Caco-2 (cell line): Measurements from ENCODE around the gene WIPF1. TPM values are rescaled to one million over a fixed set of nuclear protein-coding genes. Genes with fewer than 3 reads are reported as not detected.

Experiments
- BruUV-seq: library from RNA; stranded (reverse); fragments of 400-500 nt; replicated peaks from 2 replicates; lab custom pipeline; 2021; lab: Mats Ljungman, UMichigan
- CTCF ChIA-PET: fragments of 300-600 bp; sonication (Branson Sonifier 250); formaldehyde crosslinking; loops from one replicate; lab custom pipeline; 2022; ENCODE audit warnings: antibody characterized with exemption; lab: Charles Lee
- POLR2A ChIA-PET: fragments of 300-600 bp; sonication (Branson Sonifier 250); formaldehyde crosslinking; loops from one replicate; lab custom pipeline; 2022; ENCODE audit warnings: antibody characterized with exemption; lab: Charles Lee
- DNase-seq, 2 experiments: peaks; one replicate each; pipeline versions ENCODE4 v3.0.0 to v3.0.0-alpha.2; 2020 to 2022
- H3K27me3 ChIP-seq: replicated peaks from 2 replicates; pipeline ENCODE4 v1.6.0; 2011; ENCODE audit warnings: low read length; ENCODE audit not compliant: control insufficient read depth, insufficient read depth
- H3K36me3 ChIP-seq: 2 replicates; pipeline ENCODE4 v1.5.1; 2011; ENCODE audit warnings: low read length; ENCODE audit not compliant: control insufficient read depth, insufficient read depth
- H3K4me1 ChIP-seq: fragments of 250-450 bp; sonication (Bioruptor Pico); 2 replicates; pipeline ENCODE4 v1.5.1; 2020; ENCODE audit warnings: mild to moderate bottlenecking
- H3K4me3 ChIP-seq: 2 replicates; pipeline ENCODE4 v1.5.1; 2011; ENCODE audit warnings: low read depth, mild to moderate bottlenecking, control low read depth, low read length
- H3K9me3 ChIP-seq: fragments of 250-450 bp; sonication (Bioruptor Pico); 2 replicates; pipeline ENCODE4 v1.5.1; 2020; ENCODE audit warnings: mild to moderate bottlenecking, moderate library complexity
- H3K27ac Mint-ChIP-seq: one replicate; pipeline ENCODE4 v1.8.0; 2022; ENCODE audit warnings: mixed read lengths; ENCODE audit not compliant: unreplicated experiment
- H3K27me3 Mint-ChIP-seq: one replicate; pipeline ENCODE4 v1.8.0; 2022; ENCODE audit warnings: mixed read lengths; ENCODE audit not compliant: insufficient read depth, unreplicated experiment
- H3K36me3 Mint-ChIP-seq: one replicate; pipeline ENCODE4 v1.8.0; 2022; ENCODE audit warnings: mild to moderate bottlenecking, mixed read lengths; ENCODE audit not compliant: insufficient read depth, unreplicated experiment
- H3K4me1 Mint-ChIP-seq: one replicate; pipeline ENCODE4 v1.8.0; 2022; ENCODE audit warnings: low read depth, mixed read lengths; ENCODE audit not compliant: unreplicated experiment
- H3K4me3 Mint-ChIP-seq: one replicate; pipeline ENCODE4 v1.8.0; 2022; ENCODE audit warnings: mild to moderate bottlenecking, moderate library complexity, mixed read lengths; ENCODE audit not compliant: unreplicated experiment
- H3K9me3 Mint-ChIP-seq: one replicate; pipeline ENCODE4 v1.8.0; 2022; ENCODE audit warnings: mixed read lengths; ENCODE audit not compliant: unreplicated experiment
- CTCF ChIP-seq, 2 experiments: fragments of 200-600 bp in 1 of 2; IDR thresholded peaks; 1 replicate in 1 of 2; 2 replicates in 1 of 2; pipeline versions ENCODE4 v1.5.1 to v1.8.0; 2011 to 2022; ENCODE audit warnings: antibody characterized with exemption in 1 of 2, control low read depth in 1 of 2, inconsistent platforms in 1 of 2, low read depth in 1 of 2, low read length in 1 of 2, mild to moderate bottlenecking in 1 of 2, moderate library complexity in 1 of 2; ENCODE audit not compliant: insufficient read depth in 1 of 2, severe bottlenecking in 1 of 2, unreplicated experiment in 1 of 2
- intact Hi-C: fragments of 100-400 bp; cut with micrococcal nuclease; formaldehyde crosslinking; loops from one replicate; pipeline ENCODE4 v1.10.0; 2022; ENCODE audit not compliant: unreplicated experiment
- total RNA-seq: library from RNA; stranded (reverse); gene quantifications from 2 replicates; pipeline ENCODE4 v1.2.3, GENCODE V29; 2022

Gene WIPF1
- total RNA-seq, 1 experiment from 2014 or later: 5.1 TPM

GRCh38 chr2:174511580-174512260 lies 85.9 kb downstream of the WIPF1 start:
- Histone ChIP-seq H3K9me3 (peaks cover 49% of the 10 kb centered on the region), H3K4me1 (no peaks in the 10 kb centered on the region), H3K27me3 (no peaks in the 10 kb centered on the region), H3K36me3 (no peaks in the 10 kb centered on the region), H3K4me3 (no peak overlapping the region)
- no peak for TF ChIP-seq CTCF (IDR thresholded peaks at IDR 0.05; ENCODE audit: insufficient read depth in 1 of 2, low read depth in 1 of 2, low read length in 1 of 2, severe bottlenecking in 1 of 2, unreplicated experiment in 1 of 2)
- Mint-ChIP-seq H3K27me3 (no peaks in the 10 kb centered on the region), H3K4me1 (no peaks in the 10 kb centered on the region), H3K9me3 (peaks cover 62% of the 10 kb centered on the region), H3K27ac (no peak overlapping the region), H3K4me3 (no peak overlapping the region), H3K36me3 (no peaks in the 10 kb centered on the region)
- CTCF ChIA-PET: no interaction called here
- POLR2A ChIA-PET: no interaction called here
- no TSS peak for BruUV-seq
- no peak for DNase-seq
- intact Hi-C loops: no loop called here

DNA sequence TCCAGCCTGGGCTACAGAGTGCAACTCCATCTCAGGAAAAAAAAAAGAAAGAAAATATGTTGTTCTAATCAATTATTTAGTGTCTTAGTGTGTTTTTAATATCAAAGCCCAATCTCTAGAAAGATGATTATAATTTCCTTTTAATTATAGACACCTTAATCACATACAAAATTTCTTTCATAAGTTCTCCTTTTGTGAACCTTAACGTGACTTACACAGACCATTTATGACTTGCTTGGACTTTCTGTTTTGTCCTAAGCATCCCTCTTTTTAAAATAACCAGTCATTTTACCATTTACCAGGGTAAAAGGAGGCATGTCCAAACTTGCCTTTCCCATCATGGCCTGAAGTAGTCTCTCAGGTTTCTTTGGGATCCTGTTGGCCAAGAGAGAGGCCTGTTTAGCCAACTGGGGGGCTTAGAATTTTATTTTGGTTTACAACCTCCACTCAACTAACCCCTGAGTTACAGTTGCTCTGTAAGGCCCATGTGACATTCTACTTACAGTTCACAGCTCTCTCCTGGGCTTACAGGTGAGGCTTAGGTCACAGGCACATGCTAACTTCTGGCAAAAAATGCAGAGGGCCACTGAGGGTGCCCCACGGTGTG lies 86.9 kb downstream of the WIPF1 start:
- Mint-ChIP-seq H3K36me3 (no peaks in the 10 kb centered on the region), H3K9me3 (peaks cover 62% of the 10 kb centered on the region), H3K4me1 (no peaks in the 10 kb centered on the region), H3K27ac (no peak overlapping the region), H3K27me3 (no peaks in the 10 kb centered on the region), H3K4me3 (no peak overlapping the region)
- CTCF ChIA-PET: no interaction called here
- Histone ChIP-seq H3K4me3 (no peak overlapping the region), H3K36me3 (no peaks in the 10 kb centered on the region), H3K9me3 (peaks cover 47% of the 10 kb centered on the region), H3K27me3 (no peaks in the 10 kb centered on the region), H3K4me1 (no peaks in the 10 kb centered on the region)
- POLR2A ChIA-PET: no interaction called here
- peak in 1 of 2 experiments; percentile 42 for DNase-seq
- TF ChIP-seq CTCF (IDR thresholded peaks at IDR 0.05; ENCODE audit: insufficient read depth in 1 of 2, low read depth in 1 of 2, low read length in 1 of 2, severe bottlenecking in 1 of 2, unreplicated experiment in 1 of 2): no peak
- no TSS peak for BruUV-seq
- intact Hi-C loops: no loop called here

Other genes starting within 250 kb of the WIPF1 start
- 23.6 and 26.4 TPM in 2 replicates for gene SCRN3, start 202.1 kb downstream of the WIPF1 start, total RNA-seq
- 0.53 and 1.0 TPM in 2 replicates for gene GPR155, start 110.8 kb downstream of the WIPF1 start, total RNA-seq
- not detected in 2 replicates for gene CHRNA1, start 166.7 kb upstream of the WIPF1 start, total RNA-seq